H9 (cell line): ENCODE data around the gene IGFBP5. TPM values are rescaled to one million over a fixed set of nuclear protein-coding genes. Genes with fewer than 3 reads are reported as not detected.

Experiments used
- DNase-seq: peaks from one replicate; pipeline ENCODE4 v3.0.0-alpha.2; 2017
- H2AFZ ChIP-seq: one replicate; pipeline ENCODE4 v1.6.1; 2013; ENCODE audit warnings: mild to moderate bottlenecking, low read length, control low read depth, moderate library complexity
- H2AK5ac ChIP-seq: 2 replicates; pipeline ENCODE4 v1.6.1; 2013; ENCODE audit warnings: low read length, control low read depth, mixed read lengths; ENCODE audit not compliant: insufficient read length
- H2BK120ac ChIP-seq: one replicate; pipeline ENCODE4 v1.6.1; 2013; ENCODE audit warnings: low read depth, mild to moderate bottlenecking, low read length, control low read depth, inconsistent platforms; ENCODE audit not compliant: poor library complexity, severe bottlenecking
- H2BK12ac ChIP-seq: 2 replicates; pipeline ENCODE4 v1.6.1; 2013; ENCODE audit warnings: low read length, control low read depth, mixed read lengths, low read depth; ENCODE audit not compliant: insufficient read length
- H2BK15ac ChIP-seq: 2 replicates; pipeline ENCODE4 v1.6.1; 2013; ENCODE audit warnings: low read depth, low read length, control low read depth
- H2BK20ac ChIP-seq: one replicate; pipeline ENCODE4 v1.6.1; 2013; ENCODE audit warnings: low read depth, mild to moderate bottlenecking, low read length, control low read depth, inconsistent platforms; ENCODE audit not compliant: poor library complexity, severe bottlenecking
- H2BK5ac ChIP-seq: 2 replicates; pipeline ENCODE4 v1.6.1; 2013; ENCODE audit warnings: low read length, control low read depth, mixed read lengths; ENCODE audit not compliant: insufficient read length
- H3K14ac ChIP-seq: 2 replicates; pipeline ENCODE4 v1.6.1; 2013; ENCODE audit warnings: low read length, control low read depth; ENCODE audit not compliant: insufficient read depth
- H3K18ac ChIP-seq: 2 replicates; pipeline ENCODE4 v1.6.1; 2013; ENCODE audit warnings: low read depth, mild to moderate bottlenecking, mixed read lengths, low read length, control low read depth; ENCODE audit not compliant: insufficient read length
- H3K23ac ChIP-seq: 2 replicates; pipeline ENCODE4 v1.6.1; 2013; ENCODE audit warnings: low read length, control low read depth, mixed read lengths, low read depth; ENCODE audit not compliant: insufficient read length
- H3K23me2 ChIP-seq: 2 replicates; pipeline ENCODE4 v1.6.1; 2013; ENCODE audit warnings: low read depth, mild to moderate bottlenecking, mixed read lengths, low read length, control low read depth; ENCODE audit not compliant: insufficient read length, poor library complexity, severe bottlenecking
- H3K27ac ChIP-seq: 2 replicates; pipeline ENCODE4 v1.5.1; 2013; ENCODE audit warnings: low read length, control low read depth, mixed read lengths, low read depth; ENCODE audit not compliant: insufficient read length
- H3K27me3 ChIP-seq: 2 replicates; pipeline ENCODE4 v1.6.1; 2013; ENCODE audit warnings: low read length, control low read depth, inconsistent platforms; ENCODE audit not compliant: insufficient read depth
- H3K4ac ChIP-seq: 2 replicates; pipeline ENCODE4 v1.6.1; 2013; ENCODE audit warnings: low read depth, mild to moderate bottlenecking, control low read depth, inconsistent platforms, low read length, moderate library complexity
- H3K4me1 ChIP-seq: 2 replicates; pipeline ENCODE4 v1.6.1; 2013; ENCODE audit warnings: low read length, control low read depth, inconsistent platforms; ENCODE audit not compliant: insufficient read depth
- H3K4me2 ChIP-seq: 2 replicates; pipeline ENCODE4 v1.6.1; 2013; ENCODE audit warnings: low read length, control low read depth, mixed read lengths; ENCODE audit not compliant: insufficient read length, insufficient read depth
- H3K56ac ChIP-seq: 2 replicates; pipeline ENCODE4 v1.6.1; 2013; ENCODE audit warnings: low read depth, mild to moderate bottlenecking, mixed read lengths, low read length, control low read depth; ENCODE audit not compliant: insufficient read length
- H3K79me1 ChIP-seq: 2 replicates; pipeline ENCODE4 v1.6.1; 2013; ENCODE audit warnings: low read depth, mild to moderate bottlenecking, moderate library complexity, low read length, control low read depth, inconsistent platforms; ENCODE audit not compliant: insufficient read depth, poor library complexity, severe bottlenecking
- H3K79me2 ChIP-seq: 2 replicates; pipeline ENCODE4 v1.6.1; 2013; ENCODE audit warnings: low read length, control low read depth, inconsistent platforms; ENCODE audit not compliant: insufficient read depth
- H3K9ac ChIP-seq: 2 replicates; pipeline ENCODE4 v1.6.1; 2013; ENCODE audit warnings: low read length, control low read depth, mixed read lengths; ENCODE audit not compliant: insufficient read length; ENCODE audit errors: extremely low read depth
- H3K9me3 ChIP-seq: one replicate; pipeline ENCODE4 v1.6.1; 2013; ENCODE audit warnings: low read depth, low read length, inconsistent platforms; ENCODE audit not compliant: control insufficient read depth
- H3T11ph ChIP-seq: one replicate; pipeline ENCODE4 v1.6.1; 2013; ENCODE audit warnings: mild to moderate bottlenecking, low read length, control low read depth, inconsistent platforms
- H4K20me1 ChIP-seq: one replicate; pipeline ENCODE4 v1.6.1; 2013; ENCODE audit not compliant: control insufficient read depth, insufficient read length, insufficient read depth
- H4K5ac ChIP-seq: 2 replicates; pipeline ENCODE4 v1.6.1; 2013; ENCODE audit warnings: low read depth, mild to moderate bottlenecking, mixed read lengths, low read length, control low read depth; ENCODE audit not compliant: insufficient read length
- H4K8ac ChIP-seq: replicated peaks from 2 replicates; pipeline ENCODE4 v1.6.1; 2013; ENCODE audit warnings: low read length, control low read depth, mixed read lengths, low read depth; ENCODE audit not compliant: insufficient read length
- H4K91ac ChIP-seq: 2 replicates; pipeline ENCODE4 v1.6.1; 2013; ENCODE audit warnings: low read depth, mild to moderate bottlenecking, moderate library complexity, mixed read lengths, low read length, control low read depth; ENCODE audit not compliant: insufficient read length
- H3K27ac Mint-ChIP-seq, 3 experiments: 2 replicates in 2 of 3; 3 replicates in 1 of 3; pipeline ENCODE4 v1.8.0; 2020 to 2021; ENCODE audit warnings: mixed read lengths in 3 of 3, mild to moderate bottlenecking in 1 of 3, moderate library complexity in 1 of 3
- H3K27me3 Mint-ChIP-seq: 2 replicates; pipeline ENCODE4 v1.8.0; 2021; ENCODE audit warnings: low read depth, mild to moderate bottlenecking, moderate library complexity, mixed read lengths
- H3K36me3 Mint-ChIP-seq, 3 experiments: 2 replicates in 2 of 3; 3 replicates in 1 of 3; pipeline ENCODE4 v1.8.0; 2020 to 2021; ENCODE audit warnings: low read depth in 3 of 3, mixed read lengths in 3 of 3; ENCODE audit not compliant: insufficient read depth in 1 of 3
- H3K4me1 Mint-ChIP-seq, 2 experiments: 2 replicates each; pipeline ENCODE4 v1.8.0; 2020; ENCODE audit warnings: mixed read lengths in 2 of 2
- H3K4me3 Mint-ChIP-seq, 2 experiments: 2 replicates in 1 of 2; 3 replicates in 1 of 2; pipeline ENCODE4 v1.8.0; 2020 to 2021; ENCODE audit warnings: mild to moderate bottlenecking in 2 of 2, mixed read lengths in 2 of 2, moderate library complexity in 1 of 2
- H3K9me3 Mint-ChIP-seq, 2 experiments: 2 replicates in 1 of 2; 3 replicates in 1 of 2; pipeline ENCODE4 v1.8.0; 2020; ENCODE audit warnings: mild to moderate bottlenecking in 2 of 2, mixed read lengths in 2 of 2, moderate library complexity in 1 of 2
- CTCF ChIP-seq: fragments of 200-600 bp; sonication (generic); conservative IDR thresholded peaks from 3 replicates; pipeline ENCODE4 v1.8.0; 2021; ENCODE audit warnings: antibody characterized with exemption, mild to moderate bottlenecking
- WGBS: extraction: QIAGEN DNeasy Blood & Tissue Kit; methylation state at CpG from one replicate; pipeline ENCODE4 v1.1.7; 2013; ENCODE audit warnings: missing lambda C conversion rate, low lambda C conversion rate, mixed read lengths; ENCODE audit not compliant: insufficient read length; ENCODE audit errors: extremely low coverage; 5-methylcytosine and 5-hydroxymethylcytosine counted together
- total RNA-seq: library from RNA; stranded (reverse); gene quantifications from 2 replicates; pipeline ENCODE4 v1.2.1, GENCODE V29; 2021

Gene IGFBP5
- total RNA-seq, 1 experiment from 2014 or later, result 0.90 TPM

GRCh38 chr2:216698293-216698692, 2.9 kb upstream of the IGFBP5 start:
- H3K4me3 Mint-ChIP-seq, result no peak overlapping the region
- WGBS, result no CpG with 5 or more reads among the region's 6 CpGs

More at GRCh38 chr2:216698293-216698692, 2.9 kb upstream of the IGFBP5 start:
- Histone ChIP-seq H3K27me3 (peaks cover 1% of the 10 kb centered on the region; the same call in 1 of the 2 replicates), H3K4me1 (no peaks in the 10 kb centered on the region), H4K5ac (no peak overlapping the region), H3K4ac (no peak overlapping the region), H3T11ph (no peak overlapping the region), H2BK15ac (no peak overlapping the region), H2BK12ac (no peak overlapping the region), H4K91ac (no peak overlapping the region), H4K20me1 (no peaks in the 10 kb centered on the region), H4K8ac (no peak overlapping the region), H3K23ac (no peak overlapping the region), H3K79me2 (no peaks in the 10 kb centered on the region), H3K23me2 (peaks cover 21% of the 10 kb centered on the region), H3K4me2 (no peak overlapping the region), H3K79me1 (no peaks in the 10 kb centered on the region), H2BK20ac (no peak overlapping the region), H3K18ac (no peak overlapping the region), H3K9ac (no peak overlapping the region), H3K14ac (no peak overlapping the region), H2BK5ac (no peak overlapping the region), H3K27ac (no peak overlapping the region), H3K56ac (no peak overlapping the region), H2AFZ (no peak overlapping the region), H3K9me3 (no peaks in the 10 kb centered on the region), H2AK5ac (no peak overlapping the region), H2BK120ac (no peak overlapping the region)
- Mint-ChIP-seq H3K9me3 (no peaks in the 10 kb centered on the region; a peak in 1 of 5 replicates), H3K4me1 (peaks cover 23 to 32% of the 10 kb centered on the region in 2 experiments), H3K27me3 (peaks cover 49% of the 10 kb centered on the region), H3K36me3 (no peaks in the 10 kb centered on the region), H3K27ac (no peak overlapping the region)
- DNase-seq, result no peak
- no peak for TF ChIP-seq CTCF
